ENCODE measurements around the gene AEBP2. TPM values are rescaled to one million over a fixed set of nuclear protein-coding genes. Genes with fewer than 3 reads are reported as not detected.

The AEBP2 gene
- total RNA-seq, 2 donors from 2014 or later: 25.1 to 25.7 TPM

- TF ChIP-seq CTCF (IDR thresholded peaks at IDR 0.05): no peak
- TF ChIP-seq POLR2A (IDR thresholded peaks at IDR 0.05): no peak
- 68 to 72% methylated on average over 6 of the region's 6 CpGs for WGBS, 2 donors
- intact Hi-C loops (cut with DNase I): no loop called here
These were observed 90.8 kb downstream of the AEBP2 start for GRCh38 chr12:19529951-19530636.

GRCh38 chr12:19530637-19531023, 91.3 kb downstream of the AEBP2 start:
- DNase-seq (no peak), ATAC-seq (no peak)
- Histone ChIP-seq H3K27ac (no peak overlapping the region), H3K36me3 (replicated peaks in 1 of 2; ENCODE audit: insufficient read depth in 1 of 2, low read depth in 2 of 2) (no peaks in the 10 kb centered on the region), H3K4me3 (no peak overlapping the region), H3K27me3 (no peaks in the 10 kb centered on the region), H3K9me3 (no peaks in the 10 kb centered on the region), H3K4me1 (no peaks in the 10 kb centered on the region)
- intact Hi-C loops (cut with DNase I): no loop called here
- TF ChIP-seq POLR2A (IDR thresholded peaks at IDR 0.05): no peak
- no peak for TF ChIP-seq CTCF (IDR thresholded peaks at IDR 0.05)

More at GRCh38 chr12:19529951-19530636, 90.8 kb downstream of the AEBP2 start:
- Histone ChIP-seq H3K36me3 (replicated peaks in 1 of 2; ENCODE audit: insufficient read depth in 1 of 2, low read depth in 2 of 2) (no peaks in the 10 kb centered on the region), H3K4me3 (no peak overlapping the region), H3K27ac (no peak overlapping the region), H3K4me1 (no peaks in the 10 kb centered on the region), H3K27me3 (no peaks in the 10 kb centered on the region), H3K9me3 (no peaks in the 10 kb centered on the region)
- no peak for DNase-seq
- ATAC-seq: no peak

GRCh38 chr12:19533567-19533966, 94.3 kb downstream of the AEBP2 start:
- Histone ChIP-seq H3K4me1 (no peaks in the 10 kb centered on the region), H3K4me3 (no peak overlapping the region), H3K9me3 (peaks cover 0 to 4% (median 0%) of the 10 kb centered on the region in 3 donors), H3K27ac (no peak overlapping the region), H3K36me3 (replicated peaks in 1 of 2; ENCODE audit: insufficient read depth in 1 of 2, low read depth in 2 of 2) (no peaks in the 10 kb centered on the region), H3K27me3 (no peaks in the 10 kb centered on the region)
- intact Hi-C loops (cut with DNase I): no loop called here
- TF ChIP-seq CTCF (IDR thresholded peaks at IDR 0.05): no peak
- no peak for TF ChIP-seq POLR2A (IDR thresholded peaks at IDR 0.05)
- no peak for DNase-seq
- 96 to 98% methylated on average over 3 of the region's 3 CpGs for WGBS, 2 donors
- no peak for ATAC-seq

- Histone ChIP-seq H3K27me3 (no peaks in the 10 kb centered on the region), H3K36me3 (replicated peaks in 1 of 2; ENCODE audit: insufficient read depth in 1 of 2, low read depth in 2 of 2) (no peaks in the 10 kb centered on the region), H3K27ac (no peak overlapping the region), H3K4me3 (no peak overlapping the region), H3K4me1 (no peaks in the 10 kb centered on the region), H3K9me3 (peaks cover 0 to 4% (median 0%) of the 10 kb centered on the region in 3 donors)
- intact Hi-C loops (cut with DNase I): no loop called here
- ATAC-seq (no peak), DNase-seq (no peak)
- no peak for TF ChIP-seq CTCF (IDR thresholded peaks at IDR 0.05)
- TF ChIP-seq POLR2A (IDR thresholded peaks at IDR 0.05): no peak
These were observed 99.8 kb downstream of the AEBP2 start for GRCh38 chr12:19539071-19539470.

- intact Hi-C loops (cut with DNase I): no loop called here
- TF ChIP-seq POLR2A (IDR thresholded peaks at IDR 0.05): no peak
- TF ChIP-seq CTCF (IDR thresholded peaks at IDR 0.05): no peak
- Histone ChIP-seq H3K27me3 (no peaks in the 10 kb centered on the region), H3K36me3 (replicated peaks in 1 of 2; ENCODE audit: insufficient read depth in 1 of 2, low read depth in 2 of 2) (no peaks in the 10 kb centered on the region), H3K9me3 (peaks cover 0 to 4% (median 0%) of the 10 kb centered on the region in 3 donors), H3K4me1 (no peaks in the 10 kb centered on the region), H3K27ac (no peak overlapping the region), H3K4me3 (no peak overlapping the region)
- ATAC-seq: no peak
- no peak for DNase-seq
- 96 to 100% methylated on average over 1 of the region's 1 CpG for WGBS, 2 donors
These were observed 100.5 kb downstream of the AEBP2 start for GRCh38 chr12:19539836-19540235.

Measured in body of pancreas (tissue), 4 donors.